SIG-M5 treated with dmso at 0.1 percent for 504 hours (cell line): ENCODE data around the gene KLHDC3.
"Not testable (repeated sequence)": the region's sequence is repeated elsewhere in the genome, so short reads cannot be mapped to it uniquely, and the experiment has no call there.

ENCODE experiments used
- DNase-seq: peaks from one replicate; lab custom pipeline; 2025; ENCODE audit not compliant: unreplicated experiment; lab: John Stamatoyannopoulos, UW

The KLHDC3 gene

GRCh38 chr6:43021270-43022047 lies 7.4 kb downstream of the KLHDC3 start, which contains the start of gene RRP36:
RRP36 (plus strand) TSS chr6:43021623; CDS start chr6:43021655, 32 bp downstream.
- DNase-seq = peak; percentile 46

- DNase-seq = no peak
Measured at GRCh38 chr6:43024436-43024835, 10.4 kb downstream of the KLHDC3 start.

- DNase-seq = no peak
Measured at GRCh38 chr6:43026365-43026764, 12.3 kb downstream of the KLHDC3 start.

- DNase-seq = no peak
Measured at GRCh38 chr6:43029120-43029519, 15.1 kb downstream of the KLHDC3 start.

- no peak for DNase-seq
Measured at GRCh38 chr6:43032326-43032725, 18.3 kb downstream of the KLHDC3 start.

- DNase-seq = no peak
Measured at GRCh38 chr6:43033496-43034189, 19.6 kb downstream of the KLHDC3 start.

- DNase-seq = no peak
Measured at GRCh38 chr6:43034190-43034525, 20.1 kb downstream of the KLHDC3 start.

GRCh38 chr6:43035495-43036194 lies 21.6 kb downstream of the KLHDC3 start:
- no peak for DNase-seq

GRCh38 chr6:43036712-43037111 lies 22.7 kb downstream of the KLHDC3 start:
- DNase-seq = no peak

GRCh38 chr6:43037197-43037596 lies 23.1 kb downstream of the KLHDC3 start:
- no peak for DNase-seq

- no peak for DNase-seq
Measured at GRCh38 chr6:43037706-43038105, 23.7 kb downstream of the KLHDC3 start.

GRCh38 chr6:43038727-43039126 lies 24.7 kb downstream of the KLHDC3 start:
- no peak for DNase-seq

GRCh38 chr6:43040542-43041257 lies 26.7 kb downstream of the KLHDC3 start:
- no peak for DNase-seq

- DNase-seq = not testable (repeated sequence)
Measured at GRCh38 chr6:43041475-43041874, 27.4 kb downstream of the KLHDC3 start.

GRCh38 chr6:43043310-43043709 lies 29.3 kb downstream of the KLHDC3 start:
- no peak for DNase-seq

GRCh38 chr6:43045371-43045930 lies 31.4 kb downstream of the KLHDC3 start:
- DNase-seq = no peak

GRCh38 chr6:43047998-43048397 lies 33.9 kb downstream of the KLHDC3 start:
- DNase-seq = no peak

GRCh38 chr6:43050981-43051380 lies 36.9 kb downstream of the KLHDC3 start:
- no peak for DNase-seq

- no peak for DNase-seq
Measured at GRCh38 chr6:43052225-43052841, 38.3 kb downstream of the KLHDC3 start.

GRCh38 chr6:43052842-43053544 lies 38.9 kb downstream of the KLHDC3 start:
- DNase-seq = peak; percentile 17
